HK-2 (cell line): ENCODE results near the gene DGKZ.

Source experiments
- DNase-seq: peaks from one replicate; pipeline ENCODE4 v3.0.0-alpha.2; 2018; ENCODE audit not compliant: unreplicated experiment

DGKZ gene

DNA sequence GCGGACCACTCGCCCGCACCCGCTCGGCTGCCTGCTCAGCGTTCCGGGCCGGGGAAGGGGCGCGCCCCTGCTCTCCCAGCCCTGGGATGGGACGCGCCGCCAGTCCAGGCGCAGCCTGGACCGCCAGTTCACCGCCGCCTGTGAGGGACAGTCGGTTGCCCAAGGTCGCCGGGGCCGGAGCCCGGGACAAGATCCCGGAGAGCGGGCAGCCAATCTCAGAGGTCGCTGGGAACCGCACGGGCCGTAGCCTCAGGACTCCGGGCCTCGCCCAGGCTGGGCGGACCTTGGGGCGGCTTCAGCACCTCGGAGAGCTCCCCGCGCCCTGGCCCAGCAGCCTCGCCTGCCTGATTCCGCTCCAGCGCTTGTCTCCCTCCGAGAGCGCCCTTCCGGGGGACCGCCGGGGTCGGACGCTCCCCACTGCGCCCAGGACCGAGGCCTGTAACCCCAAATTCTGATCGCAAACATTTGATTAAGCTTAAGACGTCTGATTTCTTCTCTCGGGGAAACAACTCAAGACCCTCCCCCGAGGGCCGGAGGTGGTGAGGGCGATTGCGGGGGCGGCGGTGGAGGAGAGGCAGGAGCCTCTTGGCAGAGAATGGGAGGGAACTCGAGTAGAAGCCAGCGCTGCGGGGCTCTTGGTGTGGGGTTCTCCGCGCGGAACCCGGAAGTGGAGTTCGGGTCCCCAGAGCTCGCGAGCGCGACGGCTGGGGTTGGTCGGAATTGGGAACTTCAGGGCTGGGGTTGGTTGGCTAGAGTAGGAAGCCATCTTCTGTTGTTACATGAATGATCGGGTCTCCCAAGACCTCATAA is 45.4 kb downstream of the DGKZ start:
- peak; percentile 84 for DNase-seq

GRCh38 chr11:46393231-46393616 is 46.0 kb downstream of the DGKZ start:
- DNase-seq = no peak

- DNase-seq = no peak
Measured at GRCh38 chr11:46393759-46394158, 46.5 kb downstream of the DGKZ start.

- DNase-seq = no peak
Measured at GRCh38 chr11:46397526-46397925, 50.3 kb downstream of the DGKZ start.

DNA sequence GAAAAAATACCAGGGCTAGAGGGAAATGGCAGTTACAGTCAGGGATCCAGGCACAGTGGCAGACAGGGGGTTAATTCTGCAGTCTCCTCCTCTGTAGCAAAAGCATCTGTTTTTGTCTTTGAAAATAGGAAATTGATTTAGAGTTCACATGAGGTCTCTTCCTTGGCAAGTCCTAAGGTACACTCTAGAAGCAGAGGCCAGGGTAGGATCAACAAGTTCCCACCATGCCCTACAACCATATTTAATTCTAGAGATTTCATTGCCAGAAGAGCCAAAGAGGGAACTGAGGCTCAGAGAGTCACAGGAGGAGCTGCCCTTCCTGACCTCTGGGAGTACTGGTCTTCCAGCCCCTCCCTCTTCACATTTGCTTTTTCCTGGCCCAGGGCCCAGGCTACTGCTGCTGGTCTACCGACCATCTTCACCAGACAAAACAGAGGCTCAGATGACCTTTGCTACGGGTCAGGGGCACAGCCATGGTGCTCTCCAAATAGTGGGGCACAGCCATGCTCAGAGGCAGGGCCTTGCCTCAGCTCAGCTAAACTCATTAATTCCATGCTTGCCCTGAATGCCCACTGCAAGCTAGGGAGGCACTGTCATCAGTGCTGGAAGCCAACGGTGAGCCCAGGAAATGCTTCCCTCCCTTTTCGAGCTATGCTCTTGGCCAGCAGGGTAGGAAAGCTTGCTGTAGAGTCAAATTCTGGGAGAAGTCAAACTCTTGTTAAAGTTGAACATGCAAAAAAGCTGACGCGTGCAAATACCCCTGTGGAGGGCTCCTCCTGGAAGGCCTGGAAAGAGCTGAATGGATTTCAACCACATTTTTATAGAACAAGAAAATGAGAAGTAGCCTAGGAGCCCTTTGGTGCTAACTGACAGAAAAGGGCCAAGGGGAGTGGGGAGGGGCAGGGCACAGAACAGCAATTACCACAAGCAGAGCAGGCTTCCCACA is 56.0 kb downstream of the DGKZ start:
- no peak for DNase-seq

DNA sequence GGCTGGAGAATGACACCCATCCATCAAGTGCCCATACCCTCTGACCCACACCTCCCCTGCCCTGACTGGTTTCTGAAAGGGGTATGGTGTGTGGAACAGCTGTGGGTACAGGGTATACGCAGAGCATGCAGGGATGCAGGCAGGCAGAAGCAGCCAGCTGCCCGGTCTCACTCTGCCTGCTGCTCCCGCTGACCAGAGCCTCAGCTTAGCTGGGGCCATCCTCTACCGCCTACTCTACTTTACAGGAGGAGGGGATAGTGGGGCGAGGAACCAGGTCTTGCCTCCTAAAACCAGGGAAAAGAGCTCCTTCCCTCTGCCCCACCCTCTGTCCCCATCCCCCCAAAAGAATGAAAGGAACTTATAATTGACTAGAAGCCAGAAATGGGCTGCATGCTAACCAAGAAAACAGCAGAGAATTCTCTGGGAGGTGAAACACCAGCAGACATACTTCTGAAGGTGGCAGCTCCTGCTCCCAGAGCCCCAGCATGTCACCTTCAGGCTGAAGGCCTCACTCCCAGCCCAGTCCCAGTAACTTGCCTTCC is 57.3 kb downstream of the DGKZ start:
- DNase-seq = no peak

GRCh38 chr11:46407635-46408034 is 60.4 kb downstream of the DGKZ start:
- DNase-seq = no peak

GRCh38 chr11:46408407-46408986 is 61.2 kb downstream of the DGKZ start:
- no peak for DNase-seq

DNA sequence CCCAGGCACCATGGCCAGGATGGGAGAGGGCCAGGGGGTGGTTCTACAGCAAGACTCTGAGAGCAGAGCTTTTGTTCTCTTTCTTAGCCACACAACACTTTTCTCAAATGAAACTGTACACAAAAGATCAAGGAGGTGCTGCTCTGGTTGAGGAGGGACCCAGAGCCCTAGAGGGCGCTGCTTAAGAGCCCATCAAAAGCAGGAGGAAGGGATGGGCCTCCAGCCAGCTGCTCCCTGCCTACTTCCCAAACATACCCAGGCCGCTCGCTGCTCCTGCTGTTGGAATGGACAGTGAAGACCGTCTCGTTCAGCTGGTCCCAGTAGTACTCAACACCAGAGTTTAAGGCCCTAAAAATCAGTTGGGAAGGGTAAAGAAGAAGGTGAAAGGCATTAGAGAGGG is 62.8 kb downstream of the DGKZ start:
- DNase-seq = no peak

- no peak for DNase-seq
Measured at GRCh38 chr11:46413760-46414465, 66.7 kb downstream of the DGKZ start.

DNA sequence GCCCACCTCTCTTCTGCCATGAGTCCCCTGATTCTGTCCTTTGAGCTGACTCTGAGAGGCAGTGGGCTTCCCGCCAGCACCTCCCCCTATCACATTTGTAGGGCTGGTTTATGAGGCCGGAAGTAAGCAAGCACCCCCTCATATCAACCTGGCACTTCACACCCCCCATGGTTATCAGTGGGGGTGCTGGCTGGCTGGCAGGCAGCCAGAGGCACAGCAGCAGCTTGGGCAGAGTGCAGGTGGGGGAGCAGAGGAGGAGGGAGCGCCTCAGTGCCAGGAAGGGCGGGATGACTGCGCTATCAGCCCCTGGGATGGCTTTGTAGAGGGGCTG is 67.2 kb downstream of the DGKZ start:
- no peak for DNase-seq

DNA sequence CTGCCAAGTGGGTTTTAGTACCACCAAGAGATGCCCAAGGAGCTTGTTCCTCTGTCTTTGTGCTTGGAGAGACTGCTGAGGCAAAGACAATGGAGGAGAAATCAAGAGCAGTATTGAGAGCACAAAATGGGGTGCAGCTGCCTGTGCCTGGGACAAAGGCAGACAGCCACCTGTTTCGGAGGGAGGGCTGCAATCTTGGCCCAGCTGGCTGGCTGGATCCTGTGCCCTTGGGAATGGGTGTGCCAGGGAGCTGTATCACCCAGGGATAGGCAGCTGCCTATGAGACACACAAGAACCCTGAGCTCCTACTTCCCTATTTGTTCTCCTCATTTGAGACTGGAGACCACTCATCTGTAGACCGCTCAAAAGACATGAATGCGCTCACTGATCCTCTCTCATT is 67.6 kb downstream of the DGKZ start:
- no peak for DNase-seq

DNA sequence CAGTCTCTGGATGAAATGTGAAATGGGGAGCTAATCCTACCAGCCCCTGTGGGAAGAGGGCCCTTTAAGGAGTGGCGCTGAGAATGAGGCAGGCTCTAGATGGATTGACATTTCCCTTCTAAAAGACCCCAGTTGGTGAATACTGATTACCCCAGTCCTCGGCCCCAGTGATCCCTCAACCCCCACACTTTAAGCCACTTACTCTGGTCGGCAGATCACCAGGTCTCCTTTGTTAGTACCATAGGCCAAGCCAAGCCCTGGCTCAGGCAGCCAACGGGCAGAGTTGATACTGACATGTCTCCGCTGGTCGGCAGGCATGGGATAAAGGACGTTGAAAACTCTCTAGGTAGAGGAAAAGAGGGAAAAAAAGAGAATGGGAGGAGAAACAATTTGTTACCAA is 70.4 kb downstream of the DGKZ start:
- no peak for DNase-seq

GRCh38 chr11:46418751-46419150 is 71.5 kb downstream of the DGKZ start:
- no peak for DNase-seq

DNA sequence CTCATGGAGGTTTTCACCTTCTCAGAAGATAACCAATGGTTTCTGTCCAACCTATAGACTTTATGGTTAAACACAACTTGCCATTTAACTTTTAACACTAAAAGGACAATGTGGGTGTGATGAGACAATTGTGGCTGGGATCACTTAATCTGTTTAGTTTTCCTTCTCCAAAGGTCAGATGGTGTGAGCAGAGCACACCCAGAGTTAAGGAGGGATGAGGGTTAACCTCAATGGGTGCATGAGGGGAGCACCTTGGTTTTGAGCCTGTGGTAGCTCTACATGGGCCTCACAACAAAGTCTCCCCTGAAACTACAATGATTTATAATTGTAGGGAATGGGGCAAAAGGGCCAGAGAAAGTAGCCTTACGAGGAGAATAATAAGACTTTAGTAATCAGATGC is 73.2 kb downstream of the DGKZ start:
- no peak for DNase-seq

DNA sequence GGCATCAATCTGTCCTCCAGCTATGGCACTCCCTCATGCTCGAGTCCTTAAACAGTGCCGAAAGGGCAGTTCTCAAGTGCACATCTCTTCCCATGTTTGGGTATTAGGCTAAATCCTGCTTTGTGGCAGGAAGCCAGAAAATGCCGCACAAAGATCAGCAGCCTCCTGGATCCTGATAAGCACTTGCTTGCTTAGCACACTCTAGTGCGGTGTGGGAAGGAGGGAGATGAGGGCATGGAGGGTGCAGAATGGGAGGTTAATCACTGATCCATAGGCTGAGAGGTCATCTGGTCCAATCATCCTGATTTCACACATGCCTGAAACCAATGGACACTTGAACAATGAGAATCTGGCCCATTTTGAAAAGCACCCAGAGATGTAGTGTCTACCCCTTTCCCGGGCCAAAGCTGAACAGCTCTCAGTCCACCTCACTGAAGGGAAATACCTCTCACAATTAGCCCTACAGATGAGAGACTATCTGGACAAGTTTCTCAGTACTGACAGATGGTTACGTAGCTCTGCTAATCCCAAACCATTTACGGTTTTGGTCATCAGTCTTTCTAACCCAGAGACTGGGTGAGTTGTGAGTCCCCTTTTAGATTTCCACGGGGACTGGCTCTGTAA is 74.1 kb downstream of the DGKZ start:
- DNase-seq = no peak

DNA sequence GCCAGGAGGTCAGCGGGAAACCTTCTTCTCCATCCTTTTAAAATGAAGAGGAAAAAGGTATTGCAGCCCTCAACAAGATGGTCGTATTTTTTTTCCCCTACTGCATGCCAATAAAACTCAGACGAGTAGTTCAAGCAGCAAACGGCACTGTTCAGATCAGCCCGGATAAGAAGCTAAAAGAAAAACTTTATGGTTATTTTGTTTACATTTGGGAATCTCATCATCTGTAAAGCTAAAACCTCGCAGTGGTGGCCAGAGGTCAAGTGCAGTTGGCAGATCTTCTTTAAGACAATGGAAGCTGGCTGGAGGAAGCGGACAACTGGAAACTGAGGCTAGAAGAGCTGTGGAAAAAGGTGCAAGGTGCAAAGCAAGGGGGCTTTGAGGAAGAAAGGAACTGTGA is 75.3 kb downstream of the DGKZ start:
- DNase-seq = no peak

GRCh38 chr11:46426233-46426991 is 79.1 kb downstream of the DGKZ start:
- DNase-seq = no peak

DNA sequence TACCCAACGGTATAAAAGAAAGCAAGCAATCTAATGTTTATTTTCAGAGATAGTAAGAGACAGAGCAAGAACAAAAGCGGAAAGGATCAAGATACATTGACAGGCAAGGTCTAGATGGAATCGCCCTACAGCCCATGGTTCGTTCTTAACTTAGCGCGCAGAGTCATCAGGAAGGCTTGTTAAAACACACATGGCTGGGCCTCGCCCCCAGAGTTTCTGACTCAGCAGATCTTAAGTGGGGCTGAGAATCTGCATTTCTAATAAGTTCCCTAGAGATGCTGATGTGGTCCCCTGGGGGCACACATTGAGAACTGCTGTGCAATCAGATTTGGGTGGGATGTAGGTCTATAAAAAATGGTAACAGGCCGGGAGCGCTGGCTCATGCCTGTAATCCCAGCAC is 80.1 kb downstream of the DGKZ start:
- DNase-seq = no peak

- DNase-seq = no peak
Measured at GRCh38 chr11:46429717-46430116, 82.5 kb downstream of the DGKZ start.
